Activated T-helper 2 cell treated with anti-CD3 and anti-CD28 coated beads, Interferon-gamma antibody, Interleukin-2, Interleukin-4, amounts not matched to agents 10 μg/mL and 5 μg/mL and 100 μg/mL, durations not matched to agents 14 hours and 24 hours and 36 hours (primary cell): ENCODE results near the gene LAMP2. TPM values are rescaled to one million over a fixed set of nuclear protein-coding genes. Genes with fewer than 3 reads are reported as not detected.
"Not testable (repeated sequence)": the region's sequence is repeated elsewhere in the genome, so short reads cannot be mapped to it uniquely, and the experiment has no call there.

ENCODE experiments used
- DNase-seq: peaks from one replicate; pipeline ENCODE4 v3.0.0; 2021; ENCODE audit warnings: low spot score
- H3K27ac Mint-ChIP-seq: one replicate; pipeline ENCODE4 v1.8.0; 2021; ENCODE audit warnings: mixed read lengths
- H3K27me3 Mint-ChIP-seq: one replicate; pipeline ENCODE4 v1.8.0; 2021; ENCODE audit warnings: low read depth, mixed read lengths
- H3K36me3 Mint-ChIP-seq: one replicate; pipeline ENCODE4 v1.8.0; 2021; ENCODE audit warnings: low read depth, mixed read lengths
- H3K4me1 Mint-ChIP-seq: one replicate; pipeline ENCODE4 v1.8.0; 2021; ENCODE audit warnings: low read depth, mixed read lengths
- H3K4me3 Mint-ChIP-seq: one replicate; pipeline ENCODE4 v1.8.0; 2021; ENCODE audit warnings: low read depth, mild to moderate bottlenecking, moderate library complexity, mixed read lengths
- H3K9me3 Mint-ChIP-seq: one replicate; pipeline ENCODE4 v1.8.0; 2021; ENCODE audit warnings: mixed read lengths
- intact Hi-C: fragments of 100-400 bp; cut with micrococcal nuclease; formaldehyde crosslinking; loops from one replicate; pipeline ENCODE4 v1.15.1; 2023
- total RNA-seq: library from RNA; stranded (reverse); gene quantifications from 2 replicates; pipeline ENCODE4 v1.2.3, GENCODE V29; 2022

Gene LAMP2
- 39.8 and 40.7 TPM in 2 replicates for total RNA-seq

- no peaks in the 10 kb centered on the region for H3K27me3 Mint-ChIP-seq
- DNase-seq, result peak; percentile 76
- peak within 1 kb of the TSS; percentile 94 for H3K4me3 Mint-ChIP-seq
- intact Hi-C loops, result loop anchor here (1.0 to 5.0 kb wide), 2 partner anchors 16 to 87 kb away; no protein-coding TSS in a partner anchor
- no peaks in the 10 kb centered on the region for H3K9me3 Mint-ChIP-seq
- H3K4me1 Mint-ChIP-seq, result peaks cover 19% of the 10 kb centered on the region
- peak within 1 kb of the TSS; percentile 79 for H3K27ac Mint-ChIP-seq
- peaks cover 10% of the 10 kb centered on the region for H3K36me3 Mint-ChIP-seq
Observed at GRCh38 chrX:120468825-120469525, at the start of gene LAMP2. TSS of gene LAMP2 (minus strand) at chrX:120469296. CDS start at chrX:120469169, 127 bp downstream.

GRCh38 chrX:120517936-120518335 lies 48.8 kb upstream of the LAMP2 start:
- no peak overlapping the region for H3K4me3 Mint-ChIP-seq

GRCh38 chrX:120514236-120514635 lies 45.1 kb upstream of the LAMP2 start:
- H3K27me3 Mint-ChIP-seq, result no peaks in the 10 kb centered on the region
- no peaks in the 10 kb centered on the region for H3K36me3 Mint-ChIP-seq
- intact Hi-C loops, result loop anchor here (1.0 to 5.0 kb wide), 2 partner anchors 148 to 256 kb away; no protein-coding TSS in a partner anchor
- DNase-seq, result no peak
- no peaks in the 10 kb centered on the region for H3K9me3 Mint-ChIP-seq
- H3K4me1 Mint-ChIP-seq, result no peaks in the 10 kb centered on the region
- H3K4me3 Mint-ChIP-seq, result no peak overlapping the region
- no peak overlapping the region for H3K27ac Mint-ChIP-seq

More at GRCh38 chrX:120517936-120518335, 48.8 kb upstream of the LAMP2 start:
- Mint-ChIP-seq H3K36me3 (no peaks in the 10 kb centered on the region), H3K9me3 (no peaks in the 10 kb centered on the region), H3K27me3 (no peaks in the 10 kb centered on the region), H3K4me1 (no peaks in the 10 kb centered on the region), H3K27ac (no peak overlapping the region)
- no peak for DNase-seq
- intact Hi-C loops, result no loop called here

GRCh38 chrX:120512627-120513026 lies 43.5 kb upstream of the LAMP2 start:
- intact Hi-C loops, result loop anchor here (5.0 kb wide), 1 partner anchor 150 kb away; no protein-coding TSS in a partner anchor
- H3K4me3 Mint-ChIP-seq, result no peak overlapping the region
- no peaks in the 10 kb centered on the region for H3K4me1 Mint-ChIP-seq

GRCh38 chrX:120512222-120512621 lies 43.1 kb upstream of the LAMP2 start:
- H3K27me3 Mint-ChIP-seq, result no peaks in the 10 kb centered on the region
- H3K27ac Mint-ChIP-seq, result no peak overlapping the region
- no peak for DNase-seq
- H3K9me3 Mint-ChIP-seq, result no peaks in the 10 kb centered on the region
- no peaks in the 10 kb centered on the region for H3K4me1 Mint-ChIP-seq
- no peaks in the 10 kb centered on the region for H3K36me3 Mint-ChIP-seq
- intact Hi-C loops, result loop anchor here (5.0 kb wide), 1 partner anchor 150 kb away; no protein-coding TSS in a partner anchor
- no peak overlapping the region for H3K4me3 Mint-ChIP-seq

More at GRCh38 chrX:120512627-120513026, 43.5 kb upstream of the LAMP2 start:
- DNase-seq, result no peak
- Mint-ChIP-seq H3K9me3 (no peaks in the 10 kb centered on the region), H3K36me3 (no peaks in the 10 kb centered on the region), H3K27ac (no peak overlapping the region), H3K27me3 (no peaks in the 10 kb centered on the region)

GRCh38 chrX:120504569-120504968 lies 35.5 kb upstream of the LAMP2 start:
- H3K4me1 Mint-ChIP-seq, result no peaks in the 10 kb centered on the region
- intact Hi-C loops, result no loop called here
- no peaks in the 10 kb centered on the region for H3K36me3 Mint-ChIP-seq
- no peaks in the 10 kb centered on the region for H3K9me3 Mint-ChIP-seq
- H3K27ac Mint-ChIP-seq, result no peak overlapping the region
- H3K4me3 Mint-ChIP-seq, result no peak overlapping the region
- peaks cover 3% of the 10 kb centered on the region for H3K27me3 Mint-ChIP-seq
- DNase-seq, result no peak

GRCh38 chrX:120499301-120500072 lies 30.4 kb upstream of the LAMP2 start:
- intact Hi-C loops, result loop anchor here (5.0 to 10.0 kb wide), 2 partner anchors 103 to 295 kb away; partner anchors contain the start of gene MCTS1
- Mint-ChIP-seq H3K4me1 (peaks cover 5% of the 10 kb centered on the region), H3K36me3 (no peaks in the 10 kb centered on the region), H3K4me3 (no peak overlapping the region), H3K27ac (no peak overlapping the region), H3K27me3 (peaks cover 3% of the 10 kb centered on the region), H3K9me3 (no peaks in the 10 kb centered on the region)
- DNase-seq, result no peak

- H3K4me3 Mint-ChIP-seq, H3K9me3 Mint-ChIP-seq, DNase-seq, H3K27me3 Mint-ChIP-seq, H3K36me3 Mint-ChIP-seq, H3K27ac Mint-ChIP-seq: not testable (repeated sequence)
- peaks cover 21% of the 10 kb centered on the region for H3K4me1 Mint-ChIP-seq
- intact Hi-C loops, result loop anchor here (10.0 kb wide), 1 partner anchor 305 kb away; no protein-coding TSS in a partner anchor
Observed at GRCh38 chrX:120490119-120490518, 21.0 kb upstream of the LAMP2 start.

GRCh38 chrX:120486786-120487185 lies 17.7 kb upstream of the LAMP2 start:
- H3K9me3 Mint-ChIP-seq, result no peaks in the 10 kb centered on the region
- H3K36me3 Mint-ChIP-seq, result no peaks in the 10 kb centered on the region
- intact Hi-C loops, result loop anchor here (1.0 to 5.0 kb wide), 3 partner anchors 76 to 234 kb away; partner anchors contain the start of genes C1GALT1C1, CUL4B and ZBTB33
- H3K27me3 Mint-ChIP-seq, result no peaks in the 10 kb centered on the region
- peak overlapping the region; percentile 21 for H3K4me3 Mint-ChIP-seq
- H3K27ac Mint-ChIP-seq, result no peak overlapping the region
- peaks cover 21% of the 10 kb centered on the region for H3K4me1 Mint-ChIP-seq
- DNase-seq, result no peak

- DNase-seq, result peak; percentile 50
Observed at GRCh38 chrX:120485638-120486520, 16.8 kb upstream of the LAMP2 start.

GRCh38 chrX:120485315-120485637 lies 16.2 kb upstream of the LAMP2 start:
- peak overlapping the region; percentile 87 for H3K27ac Mint-ChIP-seq
- no peak for DNase-seq
- intact Hi-C loops, result loop anchor here (1.0 to 5.0 kb wide), 3 partner anchors 16 to 233 kb away; partner anchors contain the start of genes CUL4B, LAMP2 and ZBTB33
- no peaks in the 10 kb centered on the region for H3K9me3 Mint-ChIP-seq
- H3K4me1 Mint-ChIP-seq, result peaks cover 21% of the 10 kb centered on the region
- no peaks in the 10 kb centered on the region for H3K36me3 Mint-ChIP-seq
- H3K27me3 Mint-ChIP-seq, result no peaks in the 10 kb centered on the region
- peak overlapping the region; percentile 72 for H3K4me3 Mint-ChIP-seq

More at GRCh38 chrX:120485638-120486520, 16.8 kb upstream of the LAMP2 start:
- H3K9me3 Mint-ChIP-seq, result no peaks in the 10 kb centered on the region
- intact Hi-C loops, result loop anchor here (1.0 to 5.0 kb wide), 4 partner anchors 17 to 234 kb away; partner anchors contain the start of genes C1GALT1C1, CUL4B, LAMP2 and ZBTB33
- H3K27ac Mint-ChIP-seq, result peak overlapping the region; percentile 87
- H3K27me3 Mint-ChIP-seq, result no peaks in the 10 kb centered on the region
- peaks cover 21% of the 10 kb centered on the region for H3K4me1 Mint-ChIP-seq
- H3K4me3 Mint-ChIP-seq, result peak overlapping the region; percentile 72
- no peaks in the 10 kb centered on the region for H3K36me3 Mint-ChIP-seq

- H3K27me3 Mint-ChIP-seq, result no peaks in the 10 kb centered on the region
- no peak overlapping the region for H3K27ac Mint-ChIP-seq
- no peaks in the 10 kb centered on the region for H3K36me3 Mint-ChIP-seq
- no peak for DNase-seq
- no peaks in the 10 kb centered on the region for H3K9me3 Mint-ChIP-seq
- intact Hi-C loops, result no loop called here
- H3K4me1 Mint-ChIP-seq, result peaks cover 6% of the 10 kb centered on the region
- no peak overlapping the region for H3K4me3 Mint-ChIP-seq
Observed at GRCh38 chrX:120477453-120477852, 8.4 kb upstream of the LAMP2 start.
